Fibroblast of pulmonary artery (primary cell): ENCODE results near the gene PKHD1.

ENCODE experiments used
- DNase-seq: peaks from one replicate; pipeline ENCODE4 v3.0.0-alpha.2; 2010; ENCODE audit warnings: low read depth
- H3K4me3 ChIP-seq: replicated peaks from 2 replicates; pipeline ENCODE4 v1.5.1; 2011; ENCODE audit warnings: low read depth, mild to moderate bottlenecking, control low read depth, low read length, moderate library complexity
- TF ChIP-seq, protein P1 (sequence below): IDR thresholded peaks from 2 replicates; pipeline ENCODE4 v1.5.1; 2011; ENCODE audit warnings: mild to moderate bottlenecking, control low read depth, low read length, inconsistent platforms; ENCODE audit errors: missing control alignments

Gene PKHD1

DNA sequence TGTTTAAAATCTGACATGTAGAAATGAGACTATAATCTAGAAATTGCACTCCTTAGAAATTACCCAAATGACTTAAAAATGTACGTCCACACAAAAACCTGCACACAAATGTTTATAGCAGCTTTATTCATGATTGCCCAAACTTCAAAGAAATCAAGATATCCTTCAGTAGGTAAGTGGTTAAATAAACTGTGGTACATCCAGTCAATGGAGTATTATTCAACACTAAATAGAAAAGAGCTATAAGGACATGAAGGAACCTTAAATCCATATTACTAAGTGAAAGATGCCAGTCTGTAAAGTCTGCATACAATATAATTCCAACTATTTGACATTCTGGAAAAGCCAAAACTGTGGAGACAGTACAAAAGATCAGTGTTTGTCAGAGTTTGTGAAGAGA lies 513.4 kb downstream of the PKHD1 start:
- no peak overlapping the region for H3K4me3 ChIP-seq
- DNase-seq: no peak
- TF ChIP-seq, protein P1, sequence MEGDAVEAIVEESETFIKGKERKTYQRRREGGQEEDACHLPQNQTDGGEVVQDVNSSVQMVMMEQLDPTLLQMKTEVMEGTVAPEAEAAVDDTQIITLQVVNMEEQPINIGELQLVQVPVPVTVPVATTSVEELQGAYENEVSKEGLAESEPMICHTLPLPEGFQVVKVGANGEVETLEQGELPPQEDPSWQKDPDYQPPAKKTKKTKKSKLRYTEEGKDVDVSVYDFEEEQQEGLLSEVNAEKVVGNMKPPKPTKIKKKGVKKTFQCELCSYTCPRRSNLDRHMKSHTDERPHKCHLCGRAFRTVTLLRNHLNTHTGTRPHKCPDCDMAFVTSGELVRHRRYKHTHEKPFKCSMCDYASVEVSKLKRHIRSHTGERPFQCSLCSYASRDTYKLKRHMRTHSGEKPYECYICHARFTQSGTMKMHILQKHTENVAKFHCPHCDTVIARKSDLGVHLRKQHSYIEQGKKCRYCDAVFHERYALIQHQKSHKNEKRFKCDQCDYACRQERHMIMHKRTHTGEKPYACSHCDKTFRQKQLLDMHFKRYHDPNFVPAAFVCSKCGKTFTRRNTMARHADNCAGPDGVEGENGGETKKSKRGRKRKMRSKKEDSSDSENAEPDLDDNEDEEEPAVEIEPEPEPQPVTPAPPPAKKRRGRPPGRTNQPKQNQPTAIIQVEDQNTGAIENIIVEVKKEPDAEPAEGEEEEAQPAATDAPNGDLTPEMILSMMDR: no peak

DNA sequence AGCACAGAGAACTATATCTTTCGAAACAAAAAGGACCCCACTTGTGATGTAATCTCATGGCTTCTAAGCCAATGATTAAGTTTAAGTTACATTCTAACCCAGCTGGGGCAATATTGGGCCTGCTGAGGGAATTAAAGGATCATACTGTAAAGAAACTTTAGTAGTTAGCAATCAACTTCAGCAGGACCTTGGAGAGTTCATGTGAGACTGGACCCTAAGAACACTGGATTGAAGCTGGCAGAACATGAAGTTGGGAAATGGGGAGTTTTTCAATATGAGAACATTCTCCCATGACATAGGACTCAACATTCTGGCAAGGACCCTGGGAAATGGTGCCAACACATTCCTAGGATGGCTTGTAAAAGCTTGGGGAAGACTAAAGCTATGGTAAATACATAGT lies 516.2 kb downstream of the PKHD1 start:
- no peak for DNase-seq
- no peak overlapping the region for H3K4me3 ChIP-seq
- TF ChIP-seq, protein P1: no peak

- no peak for DNase-seq
- TF ChIP-seq, protein P1: no peak
- H3K4me3 ChIP-seq: no peak overlapping the region
Measured at GRCh38 chr6:51570168-51570921, 517.1 kb downstream of the PKHD1 start.

- H3K4me3 ChIP-seq: no peak overlapping the region
- DNase-seq: no peak
- TF ChIP-seq, protein P1: no peak
Measured at GRCh38 chr6:51569594-51569993, 517.8 kb downstream of the PKHD1 start.

DNA sequence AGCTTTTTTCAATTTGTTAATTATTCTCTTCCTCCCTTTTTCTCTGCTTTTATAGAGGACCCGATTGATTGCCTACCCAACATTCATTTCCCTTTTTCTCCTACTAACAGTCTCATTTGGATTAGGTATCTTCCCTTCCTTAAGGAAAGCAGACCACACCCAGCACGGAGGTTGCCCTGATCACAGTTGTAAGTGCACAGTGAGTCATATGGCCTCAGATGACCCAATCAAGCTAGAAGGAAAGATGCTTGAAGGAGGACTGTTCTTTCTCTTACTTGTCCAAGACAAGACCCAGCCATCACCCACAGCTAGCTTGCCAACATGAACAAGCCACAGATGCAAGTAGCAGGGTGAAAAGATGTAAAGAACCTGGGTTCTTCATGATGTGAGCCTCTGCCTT lies 518.6 kb downstream of the PKHD1 start:
- no peak for DNase-seq
- TF ChIP-seq, protein P1: no peak
- no peak overlapping the region for H3K4me3 ChIP-seq

DNA sequence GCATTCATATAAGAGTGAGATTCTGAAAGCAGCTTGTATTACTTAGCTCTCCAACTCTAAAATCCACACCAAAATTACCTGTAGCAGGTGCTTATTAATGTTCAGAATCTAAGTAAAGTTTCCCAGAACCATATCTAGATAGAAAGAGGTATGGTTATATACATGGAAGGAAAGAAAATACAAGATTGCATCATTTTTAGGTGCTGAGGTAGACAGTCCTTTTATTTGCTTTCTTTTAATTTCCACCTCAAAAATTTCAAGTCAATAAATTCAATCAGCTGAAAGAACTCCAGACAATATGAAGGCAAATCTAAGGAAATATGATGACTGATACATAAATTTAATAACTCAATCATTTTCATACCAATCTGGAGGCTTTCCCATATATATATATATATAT lies 521.9 kb downstream of the PKHD1 start:
- TF ChIP-seq, protein P1: no peak
- DNase-seq: no peak
- H3K4me3 ChIP-seq: no peak overlapping the region
